Left kidney (tissue), 8 donors: ENCODE data around the gene CDNF. TPM values are rescaled to one million over a fixed set of nuclear protein-coding genes. Genes with fewer than 3 reads are reported as not detected.
"Not testable (repeated sequence)": the region's sequence is repeated elsewhere in the genome, so short reads cannot be mapped to it uniquely, and the experiment has no call there.

ENCODE experiments used
- DNase-seq: peaks from one replicate; pipeline ENCODE4 v3.0.0-alpha.2; 2013
- long read RNA-seq, 8 donors: transcript quantifications; one replicate each; lab custom pipeline, GENCODE V29; 2026
- polyA plus RNA-seq: library from polyadenylated mRNA; unstranded; fragments of 120-200 nt; gene quantifications from one replicate; pipeline ENCODE4 v1.2.1, GENCODE V29; 2013; ENCODE audit not compliant: insufficient read length

CDNF gene
- 3.6 TPM for polyA plus RNA-seq
- long read RNA-seq, donor 1, partial matches to known transcripts = 0 of 1 reads
- long read RNA-seq, donor 1, other reads (novel, unspliced or antisense) = 0 of 1 reads
- long read RNA-seq, donor 2 = 0 reads
- long read RNA-seq, donor 3, partial matches to known transcripts = 0 of 2 reads
- long read RNA-seq, donor 3, other reads (novel, unspliced or antisense) = 0 of 2 reads
- long read RNA-seq, donor 4 = 0 reads
- long read RNA-seq, donor 5 = 0 reads
- long read RNA-seq, donor 6 = 0 reads
- long read RNA-seq, donor 7 = 0 reads
- long read RNA-seq, donor 8 = 0 reads

DNA sequence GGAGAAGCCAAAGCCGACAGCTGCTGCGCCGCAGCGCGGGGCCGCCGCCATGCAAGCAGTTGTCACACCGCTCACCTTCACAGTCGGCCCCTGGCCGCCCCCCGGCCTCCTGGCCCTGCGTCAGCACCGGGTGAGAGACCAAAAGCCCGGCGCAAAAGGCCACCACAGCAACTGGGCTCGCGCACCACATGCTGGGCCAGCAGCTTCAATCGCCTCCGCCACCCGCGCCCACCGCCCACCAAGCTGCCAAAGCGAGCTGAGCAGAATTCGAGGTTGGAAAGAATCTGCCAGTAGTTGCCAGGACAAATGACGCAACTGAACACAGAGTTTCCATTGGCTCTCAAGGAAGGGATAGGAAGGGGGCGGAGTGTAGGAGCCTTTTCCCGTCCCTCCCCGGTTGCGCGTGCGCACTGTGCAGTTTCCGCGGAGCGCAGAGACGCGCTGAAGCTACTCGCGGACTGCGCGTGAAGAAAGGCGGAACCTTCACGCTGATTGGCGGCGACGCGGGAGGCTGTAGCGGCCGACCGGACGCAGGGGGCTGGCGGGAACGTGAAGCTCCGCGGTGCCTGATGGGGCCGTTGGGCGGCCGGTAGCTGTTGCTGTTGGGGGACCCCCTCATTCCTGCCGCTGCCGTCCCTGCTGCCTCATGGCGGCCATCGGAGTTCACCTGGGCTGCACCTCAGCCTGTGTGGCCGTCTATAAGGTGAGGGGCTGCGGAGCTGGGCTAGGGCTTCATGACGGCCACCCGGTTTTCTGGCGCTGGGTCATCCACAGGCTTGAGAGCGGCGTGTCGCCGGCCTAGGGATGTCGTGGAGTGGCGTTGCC is at the start of gene CDNF, which contains the start of the genes HSPA14 and MSANTD7:
Gene CDNF (minus strand): TSS at position 281 of the 825 bp plus-strand sequence. CDS start 91 bp downstream, at position 190.
Gene HSPA14 (plus strand): TSS at position 550 of the 825 bp plus-strand sequence. CDS start 97 bp downstream, at position 647.
Gene MSANTD7 (plus strand): TSS at position 550 of the 825 bp plus-strand sequence. CDS start 3,979 bp downstream, outside the sequence.
- DNase-seq = peak; percentile 99

DNA sequence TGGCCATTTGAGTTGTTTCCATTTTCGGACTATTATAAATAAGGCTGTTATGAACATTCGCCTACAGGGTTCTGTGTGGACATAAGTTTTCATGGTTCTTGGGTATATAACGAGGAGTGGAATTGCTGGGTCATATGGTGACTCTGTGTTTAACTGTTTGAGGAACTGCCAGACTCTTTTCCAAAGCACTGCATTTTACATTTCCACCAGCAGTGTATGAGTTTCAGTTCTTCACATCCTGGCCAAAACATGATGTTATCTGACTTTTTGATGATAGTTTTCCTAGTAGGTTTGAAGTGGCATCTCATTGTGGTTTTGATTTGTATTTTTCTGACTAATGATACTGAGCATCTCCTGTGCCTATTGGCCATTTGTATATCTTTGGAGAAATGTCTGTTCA is 46.2 kb upstream of the CDNF start:
- DNase-seq = no peak

DNA sequence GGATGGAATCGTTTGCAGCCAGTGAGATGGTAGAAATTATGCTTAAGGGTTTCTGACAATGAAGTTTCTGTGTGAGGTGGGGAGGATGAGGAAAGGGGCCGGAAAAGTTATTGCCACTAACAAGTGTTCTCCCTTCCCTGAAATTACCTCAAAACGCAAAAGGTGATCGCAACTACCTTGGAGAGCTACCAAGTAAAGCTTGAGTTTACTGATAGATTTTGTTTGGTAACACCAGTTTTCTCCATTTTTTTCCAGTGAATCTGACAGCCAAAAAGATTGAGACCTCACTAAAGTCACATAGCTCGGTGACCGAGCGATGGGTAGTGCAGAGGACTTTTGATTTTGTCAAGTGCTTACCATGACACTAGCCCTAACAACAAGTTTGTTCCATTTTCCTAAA is 42.4 kb upstream of the CDNF start:
- peak; percentile 4 for DNase-seq

DNA sequence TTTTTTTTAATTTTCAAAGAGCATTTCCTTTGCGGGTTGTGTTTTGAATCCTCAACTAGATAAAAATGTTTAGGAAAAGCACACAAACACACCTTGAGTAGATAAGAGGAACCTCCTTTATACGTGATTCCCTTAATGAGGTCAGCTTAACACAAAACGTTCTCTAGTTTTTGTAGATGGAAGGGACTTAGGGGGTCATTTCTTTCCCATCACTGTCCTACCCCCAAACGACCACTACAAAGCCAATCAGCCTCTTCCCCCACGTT is 42.0 kb upstream of the CDNF start:
- peak; percentile 25 for DNase-seq

DNA sequence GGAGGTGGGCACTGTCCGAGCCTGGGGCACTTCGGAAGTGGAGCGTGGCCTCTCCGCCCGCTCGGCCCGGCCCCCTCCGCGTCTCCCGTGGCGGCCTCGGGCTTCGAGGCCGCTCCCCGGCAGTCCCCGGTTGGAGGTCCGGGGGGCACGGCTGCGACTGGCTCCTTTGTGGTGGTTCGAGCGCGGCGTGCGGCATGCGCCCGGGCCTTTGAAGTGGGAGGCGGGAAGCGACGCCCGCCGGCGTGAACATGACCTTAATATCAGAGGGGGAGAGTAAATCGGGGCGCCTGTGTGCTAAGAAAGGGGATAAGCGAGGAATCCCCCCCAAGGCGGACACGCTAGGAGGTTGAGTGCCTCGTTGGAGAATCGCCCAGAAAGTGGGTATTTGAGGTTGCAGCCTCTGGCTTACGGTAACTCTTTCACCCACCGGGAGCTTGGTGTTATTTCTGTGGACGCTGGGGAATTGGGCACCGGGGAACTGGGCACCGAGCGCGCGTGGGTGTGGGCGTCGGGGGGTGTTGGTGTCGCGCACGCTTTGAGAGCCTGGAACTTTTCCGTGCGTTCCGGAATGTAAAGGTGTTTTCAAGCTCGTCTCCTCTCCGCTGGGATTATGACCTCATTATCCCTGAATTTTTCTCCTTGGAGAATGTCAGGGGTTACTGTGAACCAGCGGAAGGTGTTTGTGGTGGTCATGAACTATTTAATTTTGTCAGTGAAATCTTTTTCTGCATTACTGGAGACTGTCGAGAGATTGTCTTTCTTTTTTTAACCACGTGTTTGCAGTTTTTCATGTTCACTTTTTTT is 41.5 kb upstream of the CDNF start:
- DNase-seq = peak; percentile 29

DNA sequence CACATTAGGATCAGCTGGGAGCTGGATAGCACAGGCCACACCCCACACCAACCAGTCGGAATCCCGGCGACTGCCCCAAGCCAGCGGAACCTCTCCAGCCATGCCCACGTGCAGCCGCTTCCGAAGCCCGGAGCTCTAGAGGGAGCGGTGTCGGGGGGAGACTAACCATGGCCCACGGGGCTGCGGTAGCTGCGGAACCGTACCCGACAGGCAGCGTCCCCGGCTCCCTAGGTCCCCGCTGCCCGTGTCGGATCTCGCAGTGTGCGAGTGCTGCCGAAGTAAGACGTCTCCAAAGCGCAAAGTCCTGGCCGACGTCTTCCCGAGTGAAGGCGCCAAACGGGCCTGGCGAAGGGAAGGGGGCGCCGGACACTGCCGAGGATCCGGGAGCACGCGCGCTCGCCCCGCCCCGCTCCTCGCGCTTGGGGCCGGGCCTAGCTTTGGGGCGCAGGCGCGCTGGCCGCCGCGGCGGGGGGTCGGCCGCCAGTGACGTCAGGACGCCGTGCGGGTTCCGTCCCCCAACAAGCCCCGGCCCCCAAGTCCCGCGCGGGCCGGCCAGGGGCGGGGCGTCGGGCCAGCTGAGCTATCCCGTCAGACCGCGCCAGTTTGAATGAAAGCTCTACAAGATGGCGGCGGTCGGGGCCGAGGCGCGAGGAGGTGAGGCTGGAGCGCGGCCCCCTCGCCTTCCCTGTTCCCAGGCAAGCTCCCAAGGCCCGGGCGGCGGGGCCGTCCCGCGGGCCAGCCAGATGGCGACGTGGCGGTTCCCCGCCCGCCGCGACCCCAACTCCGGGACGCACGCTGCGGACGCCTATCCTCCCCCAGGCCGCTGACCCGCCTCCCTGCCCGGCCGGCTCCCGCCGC is 40.7 kb upstream of the CDNF start, which contains the start of gene SUV39H2:
Gene SUV39H2 (plus strand): TSS at position 601 of the 858 bp plus-strand sequence. CDS start 23 bp downstream, at position 624.
- DNase-seq = peak; percentile 95

DNA sequence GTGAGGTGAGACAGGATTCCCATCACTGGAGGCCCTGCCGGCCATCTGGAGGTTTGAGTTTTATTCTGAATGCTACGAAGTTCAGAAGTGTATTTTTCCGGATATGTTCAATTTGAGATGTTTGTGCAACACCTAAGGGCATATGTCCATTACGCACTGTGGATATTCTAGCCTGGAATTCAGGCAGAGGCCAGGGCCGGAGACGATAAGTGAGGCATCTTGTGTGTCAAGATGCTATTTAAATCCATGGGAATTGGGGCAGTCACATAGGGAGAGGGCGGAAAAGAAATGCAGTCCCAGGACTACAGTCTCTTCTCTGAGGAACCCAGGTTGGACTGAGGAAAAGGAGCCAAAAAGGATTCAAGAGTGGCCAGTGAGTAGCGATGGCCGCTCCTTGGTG is 38.9 kb upstream of the CDNF start:
- no peak for DNase-seq

DNA sequence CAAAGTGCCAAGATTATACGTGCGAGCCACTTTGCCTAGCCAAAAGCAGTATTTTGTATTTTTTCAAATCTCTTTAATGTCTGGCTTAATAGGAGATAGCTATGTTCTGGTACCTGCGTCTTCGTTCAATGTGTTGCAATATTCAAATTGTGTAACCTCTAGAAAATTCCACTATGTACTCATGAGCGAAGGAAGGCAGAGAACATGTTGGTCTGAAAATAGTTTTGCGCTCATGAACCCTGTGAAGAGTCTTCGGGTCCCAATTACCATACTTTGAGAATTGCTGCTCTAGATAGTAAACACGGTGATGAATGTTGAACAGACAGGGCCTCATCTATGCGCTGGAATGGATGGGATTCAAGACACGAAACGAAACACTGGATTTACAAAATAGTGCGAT is 38.1 kb upstream of the CDNF start:
- DNase-seq = no peak

DNA sequence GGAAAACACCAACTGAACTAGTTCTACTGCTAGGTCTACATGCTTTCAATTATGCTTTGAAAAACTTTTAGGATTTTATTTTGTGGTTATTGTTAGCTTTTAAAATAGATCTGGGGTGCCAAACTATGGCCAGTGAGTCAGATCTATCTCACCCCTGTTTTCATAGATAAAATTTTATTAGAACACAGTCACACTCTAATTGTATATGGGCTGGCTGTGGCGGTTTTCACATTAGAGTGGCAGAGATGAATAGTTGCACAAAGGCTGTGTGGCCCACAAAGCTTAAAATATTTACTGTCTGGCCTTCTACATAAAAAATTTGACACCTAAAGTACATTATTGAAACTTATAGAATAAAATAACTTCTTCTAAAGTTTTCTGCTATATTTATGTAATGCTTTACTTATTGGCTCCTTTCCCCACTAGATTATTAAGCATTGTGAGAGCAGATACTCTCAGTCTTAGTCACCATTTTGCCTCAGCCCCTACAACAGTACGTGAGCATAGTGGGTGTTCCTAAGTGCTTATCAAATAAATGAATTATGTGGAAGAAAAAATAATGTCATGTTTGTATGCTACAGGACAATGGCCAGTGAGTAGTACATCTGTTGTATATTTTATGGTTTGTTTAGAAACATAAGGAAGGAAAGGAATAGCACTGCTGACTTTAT is 35.4 kb upstream of the CDNF start:
- DNase-seq = no peak

DNA sequence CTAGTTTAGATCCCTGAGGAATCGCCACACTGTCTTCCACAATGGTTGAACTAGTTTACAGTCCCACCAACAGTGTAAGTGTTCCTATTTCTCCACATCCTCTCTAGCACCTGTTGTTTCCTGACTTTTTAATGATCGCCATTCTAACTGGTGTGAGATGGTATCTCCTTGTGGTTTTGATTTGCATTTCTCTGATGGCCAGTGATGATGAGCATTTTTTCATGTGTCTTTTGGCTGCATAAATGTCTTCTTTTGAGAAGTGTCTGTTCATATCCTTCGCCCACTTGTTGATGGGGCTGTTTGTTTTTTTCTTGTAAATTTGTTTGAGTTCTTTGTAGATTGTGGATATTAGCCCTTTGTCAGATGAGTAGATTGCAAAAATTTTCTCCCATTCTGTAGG is 27.0 kb upstream of the CDNF start:
- not testable (repeated sequence) for DNase-seq

DNA sequence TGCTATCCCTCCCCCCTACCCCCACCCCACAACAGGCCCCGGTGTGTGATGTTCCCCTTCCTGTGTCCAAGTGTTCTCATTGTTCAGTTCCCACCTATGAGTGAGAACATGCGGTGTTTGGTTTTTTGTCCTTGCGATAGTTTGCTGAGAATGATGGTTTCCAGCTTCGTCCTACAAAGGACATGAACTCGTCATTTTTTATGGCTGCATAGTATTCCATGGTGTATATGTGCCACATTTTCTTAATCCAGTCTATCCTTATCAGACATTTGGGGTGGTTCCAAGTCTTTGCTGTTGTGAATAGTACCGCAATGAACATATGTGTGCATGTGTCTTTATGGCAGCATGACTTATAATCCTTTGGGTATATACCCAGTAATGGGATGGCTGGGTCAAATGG is 26.6 kb upstream of the CDNF start:
- not testable (repeated sequence) for DNase-seq

DNA sequence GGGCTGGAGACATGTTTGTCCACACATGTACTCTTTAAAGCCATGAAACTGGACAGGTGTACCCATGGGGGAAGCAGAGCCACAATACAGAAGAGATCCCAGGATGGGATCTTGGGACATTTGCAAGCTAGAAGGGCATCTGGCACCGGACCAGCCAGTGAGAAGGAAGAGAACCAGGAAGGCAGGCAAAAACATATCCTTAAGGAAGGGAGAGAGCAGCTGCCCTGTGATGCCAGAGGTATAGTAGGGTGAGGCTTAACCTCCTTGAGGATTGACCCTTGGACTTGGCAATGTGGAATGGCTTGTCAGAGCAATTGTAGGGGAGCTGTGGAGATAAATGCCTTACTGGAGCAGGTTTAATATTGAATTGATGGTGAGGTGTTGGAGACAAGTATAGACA is 23.0 kb upstream of the CDNF start:
- no peak for DNase-seq

DNA sequence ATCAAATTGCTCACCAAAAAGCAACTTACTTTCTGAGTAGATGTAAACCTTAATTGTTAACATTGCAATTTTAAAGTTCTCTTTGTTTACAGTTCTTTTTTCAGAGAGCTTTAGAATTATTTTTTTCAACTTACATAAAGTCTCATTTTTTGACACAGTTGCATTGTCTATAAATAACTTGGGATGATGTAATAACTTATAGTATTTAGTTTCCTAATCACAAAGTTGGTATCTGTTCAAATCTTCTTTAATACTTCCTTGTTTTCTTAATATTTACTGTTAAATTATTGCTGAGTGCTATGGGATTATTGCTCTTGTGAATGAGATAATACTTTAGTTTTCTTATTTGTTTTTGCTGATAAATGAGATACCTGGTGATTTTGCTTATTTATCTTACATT is 21.9 kb upstream of the CDNF start:
- no peak for DNase-seq

DNA sequence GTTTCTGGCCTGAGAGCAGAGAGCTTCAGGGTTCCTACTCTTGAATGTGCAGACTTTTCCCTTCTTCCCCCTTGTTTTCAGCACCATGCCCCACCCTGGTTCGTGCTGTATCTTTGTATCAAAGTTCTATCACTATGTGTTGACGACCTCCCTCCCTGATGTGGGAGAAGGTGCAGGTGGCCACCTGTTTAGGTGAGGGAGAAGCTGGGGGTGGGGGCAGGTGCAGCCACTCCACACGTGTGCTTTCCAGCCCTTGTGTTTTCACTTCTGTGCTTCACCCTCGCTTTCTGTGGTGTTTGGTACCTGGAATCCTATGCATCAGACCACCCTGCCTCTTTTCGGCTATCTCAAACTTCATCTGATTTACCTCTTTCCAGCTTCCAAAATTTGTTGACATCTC is 21.2 kb upstream of the CDNF start:
- DNase-seq = no peak

DNA sequence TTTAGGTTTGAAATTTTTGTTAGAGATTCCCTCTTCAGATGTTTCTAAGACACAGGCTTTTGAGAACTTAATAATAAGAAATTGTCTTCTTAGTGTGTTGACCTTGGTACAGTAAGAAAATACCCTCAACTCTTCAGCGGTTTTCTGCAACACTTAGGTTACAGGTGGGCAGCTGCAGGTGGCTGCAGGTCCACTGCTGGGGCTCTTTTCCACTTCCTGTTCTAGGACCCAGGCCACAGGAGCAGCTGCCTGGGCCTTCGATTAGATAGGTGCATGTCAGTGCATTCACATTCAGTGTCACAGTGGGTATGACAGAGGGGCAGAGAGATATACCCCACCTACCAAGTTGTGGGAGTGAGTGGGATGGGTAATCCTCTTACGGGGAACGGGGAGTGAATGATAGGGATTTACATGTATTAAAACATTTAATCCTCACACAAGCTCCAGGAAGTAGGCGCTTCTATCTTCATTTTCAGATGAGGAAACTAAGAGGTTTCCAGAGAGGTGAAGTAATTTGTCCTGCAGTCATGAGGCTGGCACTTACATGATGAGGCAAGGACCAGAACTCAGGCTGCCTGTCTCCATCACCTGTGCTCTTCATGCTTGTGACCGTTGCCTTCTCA is 20.6 kb upstream of the CDNF start:
- no peak for DNase-seq

DNA sequence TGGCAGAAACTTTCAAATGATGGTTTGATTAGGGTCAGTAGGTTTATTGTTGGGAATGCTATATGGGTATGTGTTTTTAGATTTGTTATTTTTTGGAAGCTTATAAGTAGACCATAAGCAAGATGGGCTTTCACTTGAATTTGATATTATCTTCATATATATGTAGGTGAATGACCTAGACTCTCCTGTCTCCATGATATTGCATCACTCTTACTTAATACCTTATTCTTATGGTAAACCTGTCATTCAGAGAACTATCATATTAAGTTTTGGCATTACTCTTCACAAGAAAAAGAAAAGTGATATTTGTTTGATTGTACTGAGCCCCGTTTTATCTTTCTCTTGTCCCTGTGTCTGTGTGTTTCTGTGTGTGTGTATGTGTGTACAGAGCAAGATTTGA is 17.6 kb upstream of the CDNF start:
- no peak for DNase-seq

DNA sequence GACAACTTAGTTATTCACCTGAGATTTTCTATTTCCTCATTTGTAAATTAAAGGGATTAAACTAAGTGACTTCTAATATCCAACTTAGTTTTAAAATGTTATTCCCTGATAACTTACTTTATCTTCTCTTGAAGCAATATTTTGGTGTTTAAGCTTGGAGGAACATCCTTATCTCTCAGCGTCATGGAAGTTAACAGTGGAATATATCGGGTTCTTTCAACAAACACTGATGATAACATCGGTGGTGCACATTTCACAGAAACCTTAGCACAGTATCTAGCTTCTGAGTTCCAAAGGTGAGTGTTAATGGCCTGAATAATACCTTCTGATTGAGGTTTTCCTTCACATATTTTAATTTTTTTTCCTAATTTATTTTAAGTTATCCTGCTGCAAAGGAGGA is 14.4 kb upstream of the CDNF start:
- no peak for DNase-seq

DNA sequence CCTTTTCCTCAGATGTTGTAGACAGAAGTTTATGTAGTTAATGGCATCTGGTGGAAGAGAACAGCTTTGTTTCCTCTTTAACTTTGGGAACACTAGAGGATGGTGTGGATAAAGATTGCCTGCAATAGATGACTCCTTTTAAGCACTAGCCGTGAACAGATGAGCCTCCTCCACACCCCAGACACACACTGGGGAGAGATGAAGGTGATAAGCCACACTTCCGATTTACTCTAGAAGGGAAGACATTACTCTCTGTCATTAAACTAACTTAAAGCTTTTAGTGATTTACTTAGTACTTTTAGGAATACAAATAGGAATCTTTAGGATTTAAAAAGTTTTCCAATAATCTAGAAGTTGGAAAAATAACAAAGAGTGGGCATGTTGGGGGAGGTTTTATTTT is 7.1 kb upstream of the CDNF start:
- DNase-seq = no peak

DNA sequence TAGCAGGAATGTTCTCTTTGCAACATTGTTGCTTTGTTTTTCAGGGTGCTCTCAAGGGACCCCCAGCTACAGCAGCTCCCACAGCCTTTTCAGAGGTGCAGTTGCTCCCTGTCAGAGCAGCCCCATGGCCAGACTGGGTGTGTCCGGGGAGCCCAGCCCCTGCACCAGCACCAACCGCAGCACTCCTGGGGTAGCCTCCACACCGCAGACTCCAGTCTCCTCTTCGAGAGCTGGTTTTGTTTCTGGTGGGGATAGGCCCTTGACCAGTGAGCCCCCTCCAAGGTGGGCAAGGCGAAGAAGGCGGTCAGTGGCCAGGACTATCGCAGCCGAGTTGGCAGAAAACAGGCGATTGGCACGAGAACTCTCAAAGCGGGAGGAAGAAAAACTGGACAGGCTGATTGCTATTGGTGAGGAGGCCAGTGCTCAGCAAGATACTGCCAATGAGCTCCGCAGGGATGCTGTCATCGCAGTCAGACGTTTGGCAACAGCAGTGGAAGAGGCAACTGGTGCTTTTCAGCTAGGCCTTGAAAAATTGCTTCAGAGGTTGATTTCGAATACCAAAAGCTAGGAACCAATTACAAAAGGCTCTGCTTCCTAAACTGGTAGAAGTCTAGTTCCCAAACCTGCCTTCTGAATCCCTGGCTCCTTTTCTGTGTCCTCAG is 5.6 kb upstream of the CDNF start:
- no peak for DNase-seq

DNA sequence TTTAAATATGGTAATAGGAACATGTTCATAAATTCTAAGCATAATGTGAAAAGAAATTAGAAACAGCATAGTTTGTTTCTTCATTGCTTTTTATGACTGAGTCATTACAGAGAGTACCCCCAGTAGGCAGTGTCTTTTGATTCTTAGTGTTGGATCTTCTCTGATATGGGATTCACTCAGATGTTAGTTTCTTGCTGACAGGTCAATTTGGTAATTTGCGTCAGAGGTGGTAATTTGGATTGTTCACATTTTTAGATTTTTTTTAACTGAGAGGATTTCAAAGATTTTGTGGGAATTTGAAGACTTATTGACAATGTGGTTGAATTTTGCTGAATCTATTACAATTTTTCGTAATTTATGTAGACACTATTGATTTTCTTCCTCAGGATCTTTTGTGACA is 2.3 kb upstream of the CDNF start:
- no peak for DNase-seq
